Lung (tissue), 12 donors: ENCODE data around the gene DMXL2. TPM values are rescaled to one million over a fixed set of nuclear protein-coding genes. Genes with fewer than 3 reads are reported as not detected.
A peak's percentile ranks its signal among the peaks of the same experiment; 100 is the strongest.

Experiments used
- ATAC-seq: fragments of 200-7000 bp; cut with Tn5 transposase; one replicate; pipeline ENCODE4 v1.9.1; 2020; ENCODE audit warnings: moderate number of reproducible peaks; ENCODE audit not compliant: insufficient read depth, low FRiP score
- DNase-seq, 3 donors: peaks; one replicate each; pipeline ENCODE4 v3.0.0-alpha.2; 2013 to 2017
- H3K27ac ChIP-seq, 2 donors: one replicate each; pipeline ENCODE4 v1.5.1; 2013; ENCODE audit warnings: mild to moderate bottlenecking in 2 of 2, moderate library complexity in 2 of 2, control low read depth in 1 of 2, inconsistent platforms in 1 of 2, low read depth in 1 of 2, low read length in 1 of 2
- H3K27me3 ChIP-seq, 3 donors: one replicate each; pipeline ENCODE4 v1.5.1; 2013; ENCODE audit warnings: low read length in 2 of 3; ENCODE audit not compliant: control insufficient read depth in 3 of 3, insufficient read depth in 3 of 3
- H3K36me3 ChIP-seq, 4 donors: one replicate each; pipeline ENCODE4 v1.5.1; 2013; ENCODE audit warnings: low read length in 4 of 4, mild to moderate bottlenecking in 1 of 4, moderate library complexity in 1 of 4; ENCODE audit not compliant: control insufficient read depth in 4 of 4, insufficient read depth in 4 of 4
- H3K4me1 ChIP-seq, 5 donors: one replicate each; pipeline ENCODE4 v1.5.1; 2013; ENCODE audit warnings: low read length in 5 of 5, mild to moderate bottlenecking in 2 of 5, moderate library complexity in 1 of 5; ENCODE audit not compliant: control insufficient read depth in 5 of 5, insufficient read depth in 5 of 5
- H3K4me3 ChIP-seq: one replicate; pipeline ENCODE4 v1.5.1; 2013; ENCODE audit warnings: mild to moderate bottlenecking, control low read depth, moderate library complexity
- H3K9ac ChIP-seq, 2 donors: one replicate each; pipeline ENCODE4 v1.5.1; 2013; ENCODE audit warnings: low read length in 2 of 2, control low read depth in 1 of 2; ENCODE audit not compliant: insufficient read depth in 1 of 2
- H3K9me3 ChIP-seq, 4 donors: one replicate each; pipeline ENCODE4 v1.5.1; 2013; ENCODE audit warnings: low read length in 3 of 4, mild to moderate bottlenecking in 1 of 4, moderate library complexity in 1 of 4; ENCODE audit not compliant: control insufficient read depth in 4 of 4, insufficient read depth in 3 of 4
- WGBS, 2 donors: extraction: QIAGEN DNeasy Blood & Tissue Kit; methylation state at CpG; one replicate each; pipeline ENCODE4 v1.1.7; 2013; 5-methylcytosine and 5-hydroxymethylcytosine counted together
- polyA plus RNA-seq, 2 donors: library from polyadenylated mRNA; stranded (reverse); fragments of 200-250 nt; gene quantifications; one replicate each; pipeline ENCODE4 v1.2.1, GENCODE V29; 2013
- total RNA-seq, 2 donors: library from RNA; depleted of rRNA in 1 of 2; stranded (reverse); fragments of >200 nt in 1 of 2; gene quantifications; one replicate each; pipeline ENCODE4 v1.2.1, GENCODE V29; 2014 to 2021
- TF ChIP-seq, protein P1 (sequence below): IDR thresholded peaks from 2 replicates; pipeline ENCODE4 v1.5.1; 2012; ENCODE audit warnings: mild to moderate bottlenecking; ENCODE audit errors: control extremely low read depth, extremely low read depth
- donor health status: control.
- donor health status: control.
- donor health status: Bipolar disorder and iron deficiency.
- donor health status: healthy.
- donor health status: DM: yes; HTN: yes; CAD: no.

DMXL2 gene
- total and polyA plus RNA-seq, 4 donors, result 40.9 to 105 (median 75.3) TPM

DNA sequence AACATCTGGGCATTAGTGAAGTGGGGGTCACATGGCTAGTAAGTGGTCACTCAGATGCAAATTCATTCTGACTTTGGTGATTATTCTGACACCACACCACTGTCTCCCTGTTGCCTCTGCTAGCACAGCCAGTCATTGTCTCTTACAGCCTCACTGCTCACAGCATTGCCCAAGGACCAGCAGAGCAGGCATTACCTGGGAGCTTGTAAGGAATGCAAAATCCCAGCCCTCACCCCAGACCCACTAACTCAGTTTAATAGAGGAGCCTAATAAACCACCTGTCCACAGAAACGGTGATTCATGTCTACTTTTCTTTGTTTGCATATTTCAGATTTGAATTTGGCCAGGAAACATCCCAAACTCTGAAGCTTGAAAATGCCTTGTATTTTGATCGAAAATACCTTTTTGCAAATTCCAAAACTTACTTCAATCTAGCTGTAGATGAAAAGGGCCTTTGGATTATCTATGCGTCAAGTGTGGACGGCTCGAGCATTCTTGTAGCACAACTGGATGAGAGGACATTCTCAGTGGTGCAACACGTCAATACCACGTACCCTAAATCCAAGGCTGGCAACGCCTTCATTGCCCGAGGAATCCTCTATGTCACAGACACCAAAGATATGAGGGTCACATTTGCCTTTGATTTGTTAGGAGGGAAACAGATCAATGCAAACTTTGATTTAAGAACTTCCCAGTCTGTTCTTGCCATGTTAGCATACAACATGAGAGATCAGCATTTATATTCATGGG, 218.4 kb downstream of the DMXL2 start:
- no peak for DNase-seq
- ATAC-seq, result no peak
- Histone ChIP-seq H3K9me3 (no peaks in the 10 kb centered on the region), H3K36me3 (no peaks in the 10 kb centered on the region), H3K27ac (no peak overlapping the region), H3K9ac (no peak overlapping the region), H3K4me3 (no peak overlapping the region), H3K27me3 (peaks cover 0 to 4% (median 0%) of the 10 kb centered on the region in 3 donors), H3K4me1 (no peaks in the 10 kb centered on the region)
- WGBS, 2 donors, result 90 to 93% methylated on average over 9 of the region's 9 CpGs
- TF ChIP-seq, protein P1, sequence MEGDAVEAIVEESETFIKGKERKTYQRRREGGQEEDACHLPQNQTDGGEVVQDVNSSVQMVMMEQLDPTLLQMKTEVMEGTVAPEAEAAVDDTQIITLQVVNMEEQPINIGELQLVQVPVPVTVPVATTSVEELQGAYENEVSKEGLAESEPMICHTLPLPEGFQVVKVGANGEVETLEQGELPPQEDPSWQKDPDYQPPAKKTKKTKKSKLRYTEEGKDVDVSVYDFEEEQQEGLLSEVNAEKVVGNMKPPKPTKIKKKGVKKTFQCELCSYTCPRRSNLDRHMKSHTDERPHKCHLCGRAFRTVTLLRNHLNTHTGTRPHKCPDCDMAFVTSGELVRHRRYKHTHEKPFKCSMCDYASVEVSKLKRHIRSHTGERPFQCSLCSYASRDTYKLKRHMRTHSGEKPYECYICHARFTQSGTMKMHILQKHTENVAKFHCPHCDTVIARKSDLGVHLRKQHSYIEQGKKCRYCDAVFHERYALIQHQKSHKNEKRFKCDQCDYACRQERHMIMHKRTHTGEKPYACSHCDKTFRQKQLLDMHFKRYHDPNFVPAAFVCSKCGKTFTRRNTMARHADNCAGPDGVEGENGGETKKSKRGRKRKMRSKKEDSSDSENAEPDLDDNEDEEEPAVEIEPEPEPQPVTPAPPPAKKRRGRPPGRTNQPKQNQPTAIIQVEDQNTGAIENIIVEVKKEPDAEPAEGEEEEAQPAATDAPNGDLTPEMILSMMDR, result no peak

DNA sequence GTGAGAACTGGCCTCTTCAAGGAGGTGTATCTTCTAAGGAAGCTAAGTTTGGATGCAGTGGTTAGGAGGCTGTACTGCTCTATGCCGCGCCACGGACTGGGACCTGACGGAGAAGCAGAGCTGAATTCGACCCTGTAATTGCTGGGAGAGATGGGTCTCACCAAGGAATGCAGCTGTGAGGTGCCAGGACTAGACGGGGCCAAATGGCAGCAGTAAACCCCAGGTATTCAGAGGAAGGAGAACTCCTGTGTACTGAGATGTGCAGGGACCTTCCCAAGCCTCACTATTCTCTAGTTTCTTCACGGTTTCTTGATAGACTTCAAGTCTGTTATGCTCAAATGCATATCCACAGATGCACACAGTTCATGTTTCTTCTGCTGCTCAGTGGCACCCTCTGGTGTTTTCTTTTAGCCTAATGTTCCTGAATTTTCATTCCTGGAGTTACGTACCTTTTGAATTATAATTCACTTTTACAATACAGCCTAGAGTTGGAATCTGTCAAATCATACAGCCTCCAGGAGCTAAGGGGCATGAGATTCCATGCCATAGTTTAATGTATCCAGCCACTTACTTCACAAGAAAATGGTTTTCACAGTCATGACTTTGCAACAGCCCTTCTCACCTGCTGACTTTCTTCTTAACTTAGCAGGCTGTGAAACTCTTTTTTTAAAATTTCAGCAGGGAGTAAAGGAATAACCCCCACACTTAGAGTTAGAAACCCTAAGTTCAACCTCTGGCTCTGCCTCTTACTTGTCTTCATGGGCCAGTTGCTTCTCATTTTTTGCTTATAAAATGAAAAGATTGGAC, 219.3 kb downstream of the DMXL2 start:
- Histone ChIP-seq H3K4me1 (no peaks in the 10 kb centered on the region), H3K4me3 (no peak overlapping the region), H3K9ac (no peak overlapping the region), H3K27ac (no peak overlapping the region), H3K36me3 (no peaks in the 10 kb centered on the region), H3K27me3 (peaks cover 0 to 4% (median 0%) of the 10 kb centered on the region in 3 donors), H3K9me3 (no peaks in the 10 kb centered on the region)
- peak in 2 of 3 donors; percentile 34 to 54 for DNase-seq
- TF ChIP-seq, protein P1, result no peak
- 68 to 74% methylated on average over 8 of the region's 8 CpGs for WGBS, 2 donors
- ATAC-seq, result no peak

DNA sequence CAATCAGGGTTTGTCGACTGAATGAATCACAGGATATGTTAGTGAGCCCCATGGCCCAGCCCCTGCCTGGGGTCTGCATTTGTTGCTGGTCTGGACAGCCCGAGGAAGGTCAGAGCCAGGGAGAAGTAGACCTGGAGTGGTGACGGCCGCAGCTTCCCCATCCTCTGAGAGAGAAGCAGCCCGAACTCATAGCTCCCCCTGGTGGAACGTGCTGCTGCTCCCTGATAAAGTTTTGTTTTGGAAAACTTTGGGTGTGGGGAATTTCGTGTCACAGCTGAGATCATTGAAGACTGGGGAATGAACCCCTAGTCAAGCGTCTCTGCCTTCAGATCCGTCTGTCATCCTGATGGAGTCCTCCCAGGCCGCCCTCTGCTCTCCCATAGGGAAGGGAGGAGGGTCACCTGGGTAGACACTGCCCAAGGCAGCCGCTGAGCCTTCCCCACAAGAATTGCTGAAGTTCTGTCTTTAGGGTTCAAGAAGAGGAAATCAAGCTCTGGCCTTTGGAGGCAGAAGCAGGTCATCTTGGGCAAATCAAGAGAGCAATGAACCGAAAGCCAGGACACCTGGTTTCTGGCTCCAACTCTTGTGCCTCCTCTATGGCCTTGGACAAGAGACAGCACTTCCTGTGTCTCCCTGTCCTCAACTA, 220.6 kb downstream of the DMXL2 start:
- Histone ChIP-seq H3K9ac (no peak overlapping the region), H3K27me3 (peaks cover 0 to 2% (median 0%) of the 10 kb centered on the region in 3 donors), H3K27ac (no peak overlapping the region), H3K9me3 (no peaks in the 10 kb centered on the region), H3K36me3 (no peaks in the 10 kb centered on the region), H3K4me3 (no peak overlapping the region), H3K4me1 (no peaks in the 10 kb centered on the region)
- DNase-seq, result peak in 2 of 3 donors; percentile 22 to 26
- TF ChIP-seq, protein P1, result peak; percentile 20
- ATAC-seq, result peak; percentile 64
- 32 to 47% methylated on average over 12 of the region's 12 CpGs for WGBS, 2 donors
